K562 (cell line): ENCODE measurements around the gene DPM1. TPM values are rescaled to one million over a fixed set of nuclear protein-coding genes. Genes with fewer than 3 reads are reported as not detected.

Source experiments
- ATAC-seq: fragments of 200-7000 bp; cut with Tn5 transposase; 3 replicates; pipeline ENCODE4 v1.9.1; 2020; ENCODE audit warnings: moderate library complexity
- BruUV-seq: library from RNA; stranded (reverse); fragments of 400-500 nt; replicated peaks from 2 replicates; lab custom pipeline; 2021; lab: Mats Ljungman, UMichigan
- CTCF ChIA-PET: fragments of 300-600 bp; formaldehyde crosslinking; extraction: SDS; loops from one replicate; lab custom pipeline; 2021; ENCODE audit warnings: low intra/inter-chr PET ratio; lab: Yijun Ruan, JAX
- POLR2A ChIA-PET: fragments of 300-600, 350-650 bp; sonication (Branson Sonifier 250); formaldehyde crosslinking; extraction: SDS; loops from one replicate; lab custom pipeline; 2021; ENCODE audit warnings: antibody characterized with exemption, inconsistent platforms; lab: Yijun Ruan, JAX
- DNase-seq, 4 experiments: peaks; one replicate each; pipeline versions ENCODE4 v3.0.0 to v3.0.0-alpha.2; 2011 to 2018; ENCODE audit warnings: low spot score in 3 of 4, mixed read lengths in 3 of 4; ENCODE audit errors: extremely low read depth in 1 of 4
- FAIRE-seq: peaks from 2 replicates; lab custom pipeline; 2011; peaks lifted over from hg19 to GRCh38; lab: Jason Lieb, UNC
- H2AFZ ChIP-seq: 2 replicates; pipeline ENCODE4 v1.6.0; 2011; ENCODE audit warnings: low read depth, low read length, control low read depth, inconsistent platforms
- H3K27ac ChIP-seq: fragments of 200-600 bp; 3 replicates; pipeline ENCODE4 v1.8.0; 2011; ENCODE audit warnings: low read depth, mild to moderate bottlenecking, control low read depth, inconsistent platforms, low read length, moderate library complexity, mixed read lengths; ENCODE audit errors: extremely low read depth
- H3K27me3 ChIP-seq, 2 experiments: fragments of 300-600 bp in 1 of 2; 2 replicates in 1 of 2; 3 replicates in 1 of 2; pipeline versions ENCODE4 v1.6.0 to v1.8.0; 2011; ENCODE audit warnings: inconsistent platforms in 2 of 2, low read length in 2 of 2, mild to moderate bottlenecking in 1 of 2, mixed read lengths in 1 of 2, moderate library complexity in 1 of 2; ENCODE audit not compliant: control insufficient read depth in 2 of 2, insufficient read depth in 2 of 2
- H3K36me3 ChIP-seq: fragments of 300-600 bp; 3 replicates; pipeline ENCODE4 v1.8.0; 2011; ENCODE audit warnings: mild to moderate bottlenecking, low read length, inconsistent platforms; ENCODE audit not compliant: control insufficient read depth, insufficient read depth
- H3K4me1 ChIP-seq, 2 experiments: fragments of 200-600 bp in 1 of 2; replicated peaks in 1 of 2; 2 replicates in 1 of 2; 3 replicates in 1 of 2; pipeline versions ENCODE4 v1.5.1 to v1.8.0; 2011; ENCODE audit warnings: inconsistent platforms in 2 of 2, low read length in 2 of 2, mild to moderate bottlenecking in 1 of 2, mixed read lengths in 1 of 2, moderate library complexity in 1 of 2; ENCODE audit not compliant: control insufficient read depth in 2 of 2, insufficient read depth in 2 of 2
- H3K4me2 ChIP-seq: 2 replicates; pipeline ENCODE4 v1.6.1; 2011; ENCODE audit warnings: low read length, control low read depth, inconsistent platforms, mixed read lengths; ENCODE audit not compliant: insufficient read depth
- H3K4me3 ChIP-seq: fragments of 200-600 bp; sonication (generic), shearing (Covaris generic); 2 replicates; pipeline ENCODE4 v1.5.1; 2016; ENCODE audit warnings: control low read depth, inconsistent platforms
- H3K79me2 ChIP-seq: fragments of 200-600 bp; 3 replicates; pipeline ENCODE4 v1.8.0; 2011; ENCODE audit warnings: low read length, inconsistent platforms; ENCODE audit not compliant: control insufficient read depth, insufficient read depth
- H3K9ac ChIP-seq, 2 experiments: 2 replicates each; pipeline versions ENCODE4 v1.6.0 to v1.6.1; 2011; ENCODE audit warnings: low read depth in 2 of 2, low read length in 2 of 2, control low read depth in 1 of 2, inconsistent platforms in 1 of 2, mild to moderate bottlenecking in 1 of 2, mixed read lengths in 1 of 2; ENCODE audit not compliant: insufficient read depth in 1 of 2
- H3K9me1 ChIP-seq: one replicate; pipeline ENCODE4 v1.6.0; 2011; ENCODE audit warnings: inconsistent platforms, mild to moderate bottlenecking, low read length, moderate library complexity; ENCODE audit not compliant: control insufficient read depth, insufficient read depth
- H3K9me3 ChIP-seq: replicated peaks from 2 replicates; pipeline ENCODE4 v1.5.1; 2011; ENCODE audit warnings: low read depth, low read length, inconsistent platforms; ENCODE audit not compliant: control insufficient read depth, insufficient read depth
- H4K20me1 ChIP-seq: replicated peaks from 2 replicates; pipeline ENCODE4 v1.6.1; 2011; ENCODE audit warnings: low read length, inconsistent platforms, mixed read lengths; ENCODE audit not compliant: control insufficient read depth, insufficient read depth
- ATF3 ChIP-seq, 2 experiments: fragments of 450-650 bp in 1 of 2; sonication (generic) in 1 of 2; formaldehyde crosslinking in 1 of 2; IDR thresholded peaks in 1 of 2; conservative IDR thresholded peaks in 1 of 2; 2 replicates each; pipeline versions ENCODE4 v1.6.1 to v1.8.1; 2016 to 2023; ENCODE audit warnings: mild to moderate bottlenecking in 2 of 2, moderate library complexity in 2 of 2, inconsistent platforms in 1 of 2, missing genetic modification reagents in 1 of 2
- ETV6 ChIP-seq, 3 experiments: fragments of 150-350 bp in 1 of 3; sonication (generic) in 1 of 3; formaldehyde crosslinking in 1 of 3; IDR thresholded peaks; 2 replicates each; pipeline versions ENCODE4 v1.6.1 to v1.8.0; 2014 to 2022; ENCODE audit warnings: borderline replicate concordance in 2 of 3, low read depth in 2 of 3, antibody characterized with exemption in 1 of 3, low read length in 1 of 3, mild to moderate bottlenecking in 1 of 3, missing genetic modification reagents in 1 of 3
- PRDM10 ChIP-seq: fragments of 450-650 bp; IDR thresholded peaks from 2 replicates; pipeline ENCODE4 v1.6.1; 2018; ENCODE audit not compliant: partially characterized antibody
- USF1 ChIP-seq: sonication (generic); formaldehyde crosslinking; IDR thresholded peaks from 2 replicates; pipeline ENCODE4 v1.9.0; 2022; ENCODE audit warnings: mild to moderate bottlenecking, missing genetic modification reagents
- WGBS: fragments of 100-300 bp; shearing (Covaris generic); methylation state at CpG from one replicate; pipeline ENCODE4 v1.1.6; 2016; ENCODE audit warnings: low coverage, mixed read lengths; ENCODE audit not compliant: insufficient coverage; ENCODE audit errors: missing lambda C conversion rate; 5-methylcytosine and 5-hydroxymethylcytosine counted together
- in situ Hi-C: fragments of 300-500 bp; cut with MboI; formaldehyde crosslinking; loops from 4 replicates; pipeline ENCODE4 v1.15.0; 2018; ENCODE audit warnings: inconsistent platforms, mixed read lengths
- intact Hi-C: fragments of 100-400 bp; cut with micrococcal nuclease; formaldehyde crosslinking; loops from 2 replicates; pipeline ENCODE4 v1.14.2; 2022
- polyA plus RNA-seq, 8 experiments: library from polyadenylated mRNA; depleted of rRNA in 4 of 8; stranded (reverse) in 5 of 8; unstranded in 3 of 8; fragments of >200 nt; fragmentation: Nextera tagmentation in 2 of 8; fragmentation: Illumina TruSeq in 1 of 8; extraction: Ambion mirVana in 2 of 8; extraction: Trizol in 1 of 8; gene quantifications; 2 replicates each; pipeline versions ENCODE4 v1.2.1 to v1.2.3, GENCODE V29; 2011 to 2014; ENCODE audit warnings: inconsistent platforms in 1 of 8, missing spikeins in 1 of 8
- total RNA-seq, 7 experiments: library from RNA; depleted of rRNA in 6 of 7; stranded (reverse); fragments of >200 nt in 6 of 7; fragmentation: Illumina TruSeq in 2 of 7; extraction: Trizol in 2 of 7; gene quantifications; 2 replicates each; pipeline versions ENCODE4 v1.2.1 to v1.2.3, GENCODE V29; 2011 to 2021; ENCODE audit warnings: low replicate concordance in 1 of 7

The DPM1 gene
- total and polyA plus RNA-seq, 9 of the 15 experiments (the other 6 are each of a cell fraction or from before 2014, with no cell fraction given): 75.2 to 190 (median 153) TPM

GRCh38 chr20:51002633-51003032, 44.3 kb upstream of the DPM1 start (continued):
- TF ChIP-seq ETV6 (IDR thresholded peaks at IDR 0.05; ENCODE audit: borderline replicate concordance in 1 of 2, low read depth in 2 of 2, low read length in 1 of 2) (no peak), ETV6 (CRISPR knock-in tag; IDR thresholded peaks at IDR 0.05; ENCODE audit: borderline replicate concordance) (no peak), USF1 (CRISPR knock-in tag) (no peak)

GRCh38 chr20:51001430-51002265, 43.3 kb upstream of the DPM1 start:
- peaks cover 30 to 74% of the 10 kb centered on the region in 2 experiments; a peak in 4 of 5 replicates for H3K27me3 ChIP-seq
- H3K9ac ChIP-seq: no peak overlapping the region
- no peak for ATAC-seq
- H3K4me1 ChIP-seq: peaks cover 0 to 13% of the 10 kb centered on the region in 2 experiments; a peak in 1 of 5 replicates
- no peaks in the 10 kb centered on the region for H3K9me1 ChIP-seq
- H3K79me2 ChIP-seq: no peaks in the 10 kb centered on the region
- FAIRE-seq: no peak
- ChIA-PET CTCF (no interaction called here), POLR2A (no interaction called here)
- H3K36me3 ChIP-seq: no peaks in the 10 kb centered on the region
- in situ Hi-C loops: no loop called here
- intact Hi-C loops: no loop called here
- no peak for TF ChIP-seq PRDM10
- peak; percentile 22; the same call in 1 of the 2 replicates for TF ChIP-seq ATF3 (IDR thresholded peaks at IDR 0.05)
- no peak for TF ChIP-seq ATF3 (CRISPR knock-in tag; conservative IDR thresholded peaks at IDR 0.05)
- no peak for DNase-seq
- no peak overlapping the region for H3K4me2 ChIP-seq
- 0 out of 2 replicates have a peak, but pooled peaks cover 3% of the 10 kb centered on the region for H4K20me1 ChIP-seq
- BruUV-seq: no TSS peak
- WGBS: 2% methylated on average over 19 of the region's 20 CpGs
- H3K4me3 ChIP-seq: no peak overlapping the region
- no peak overlapping the region for H3K27ac ChIP-seq
- H2AFZ ChIP-seq: no peak overlapping the region
- no peaks in the 10 kb centered on the region for H3K9me3 ChIP-seq
